Daoy (cell line): ENCODE results near the gene HOXD9. TPM values are rescaled to one million over a fixed set of nuclear protein-coding genes. Genes with fewer than 3 reads are reported as not detected.
A peak's percentile ranks its signal among the peaks of the same experiment; 100 is the strongest.

ENCODE experiments used
- DNase-seq: peaks from one replicate; pipeline ENCODE4 v3.0.0-alpha.2; 2015; ENCODE audit warnings: low read depth
- total RNA-seq: library from RNA; depleted of rRNA; stranded (reverse); fragments of >200 nt; shearing (Covaris generic); gene quantifications from 2 replicates; pipeline ENCODE4 v1.2.3, GENCODE V29; 2014

The HOXD9 gene
- total RNA-seq, 1 experiment from 2014 or later, result 2.5 TPM

- no peak for DNase-seq
Observed at GRCh38 chr2:176124110-176124946, 1.8 kb downstream of the HOXD9 start.

- no peak for DNase-seq
Observed at GRCh38 chr2:176124947-176125771, 2.6 kb downstream of the HOXD9 start.

GRCh38 chr2:176125772-176126054, 3.2 kb downstream of the HOXD9 start:
- no peak for DNase-seq

GRCh38 chr2:176126929-176127773, 4.6 kb downstream of the HOXD9 start:
- peak; percentile 59 for DNase-seq

- DNase-seq, result no peak
Observed at GRCh38 chr2:176127774-176128072, 5.2 kb downstream of the HOXD9 start.

- DNase-seq, result peak; percentile 51
Observed at GRCh38 chr2:176128172-176128981, 5.9 kb downstream of the HOXD9 start.

- peak; percentile 84 for DNase-seq
Observed at GRCh38 chr2:176128982-176129796, 6.7 kb downstream of the HOXD9 start, which contains the start of gene HOXD8. HOXD8 (plus strand) TSS chr2:176129705; CDS start chr2:176130367, 662 bp downstream.

- no peak for DNase-seq
Observed at GRCh38 chr2:176129813-176130146, 7.3 kb downstream of the HOXD9 start.

- DNase-seq, result peak; percentile 75
Observed at GRCh38 chr2:176130147-176130956, 7.8 kb downstream of the HOXD9 start.

- DNase-seq, result no peak
Observed at GRCh38 chr2:176130957-176131847, 8.7 kb downstream of the HOXD9 start.

- no peak for DNase-seq
Observed at GRCh38 chr2:176131848-176132158, 9.3 kb downstream of the HOXD9 start.

- no peak for DNase-seq
Observed at GRCh38 chr2:176132205-176133171, 10.0 kb downstream of the HOXD9 start.

GRCh38 chr2:176133389-176133788, 10.9 kb downstream of the HOXD9 start:
- no peak for DNase-seq

GRCh38 chr2:176134035-176134434, 11.5 kb downstream of the HOXD9 start:
- no peak for DNase-seq

- DNase-seq, result no peak
Observed at GRCh38 chr2:176135035-176135440, 12.5 kb downstream of the HOXD9 start.

- DNase-seq, result peak; percentile 53
Observed at GRCh38 chr2:176136374-176137251, 14.1 kb downstream of the HOXD9 start.

GRCh38 chr2:176137252-176137580, 14.7 kb downstream of the HOXD9 start:
- no peak for DNase-seq
